K562 (cell line): ENCODE measurements around the gene BMP6. TPM values are rescaled to one million over a fixed set of nuclear protein-coding genes. Genes with fewer than 3 reads are reported as not detected.

Source experiments
- BRD4 ChIP-seq: fragments of 200-600 bp; sonication (generic); IDR thresholded peaks from 2 replicates; pipeline ENCODE4 v1.6.1; 2017; ENCODE audit warnings: inconsistent platforms
- E2F5 ChIP-seq: sonication (generic); formaldehyde crosslinking; IDR thresholded peaks from 2 replicates; pipeline ENCODE4 v1.8.0; 2022; ENCODE audit warnings: mild to moderate bottlenecking, missing genetic modification reagents
- GTF2E2 ChIP-seq: fragments of 200-800 bp; sonication (Bioruptor generic); IDR thresholded peaks from 2 replicates; pipeline ENCODE4 v1.6.1; 2016; ENCODE audit warnings: missing genetic modification characterization, missing compliant biosample characterization
- HDAC8 ChIP-seq: fragments of 450-650 bp; IDR thresholded peaks from 2 replicates; pipeline ENCODE4 v1.6.1; 2016; ENCODE audit warnings: mild to moderate bottlenecking, missing genetic modification characterization, moderate library complexity, missing compliant biosample characterization
- HEY1 ChIP-seq: fragments of 250-450 bp; sonication (Bioruptor Pico); IDR thresholded peaks from 2 replicates; pipeline ENCODE4 v1.5.0; 2020; ENCODE audit warnings: mild to moderate bottlenecking, moderate library complexity, borderline replicate concordance
- HOXB6 ChIP-seq: fragments of 250-450 bp; sonication (Bioruptor Pico); IDR thresholded peaks from 2 replicates; pipeline ENCODE4 v1.5.1; 2022; ENCODE audit warnings: mild to moderate bottlenecking, borderline replicate concordance
- MAFG ChIP-seq: fragments of 450-650 bp; conservative IDR thresholded peaks from 2 replicates; pipeline ENCODE4 v1.6.1; 2016; ENCODE audit warnings: missing genetic modification characterization, missing compliant biosample characterization
- MAFK ChIP-seq: IDR thresholded peaks from 2 replicates; pipeline ENCODE4 v1.6.1; 2011; ENCODE audit warnings: low read length, improper control_type of control experiment
- NONO ChIP-seq, 2 experiments: fragments of 200-400 bp in 1 of 2; fragments of 450-650 bp in 1 of 2; formaldehyde crosslinking in 1 of 2; IDR thresholded peaks; 2 replicates each; pipeline ENCODE4 v1.6.1; 2017; ENCODE audit warnings: low read depth in 2 of 2, mild to moderate bottlenecking in 2 of 2, moderate library complexity in 2 of 2, low read length in 1 of 2
- RERE ChIP-seq: sonication (generic); formaldehyde crosslinking; IDR thresholded peaks from 2 replicates; pipeline ENCODE4 v1.8.0; 2023; ENCODE audit warnings: missing genetic modification reagents, mild to moderate bottlenecking, borderline replicate concordance
- SREBF2 ChIP-seq: sonication (generic); formaldehyde crosslinking; IDR thresholded peaks from 2 replicates; pipeline ENCODE4 v1.4.0; 2020; ENCODE audit warnings: mild to moderate bottlenecking, missing genetic modification reagents
- TBP ChIP-seq: optimal IDR thresholded peaks from 2 replicates; pipeline ENCODE3; 2011; ENCODE audit warnings: low read depth, low read length, improper control_type of control experiment
- TRIM28 ChIP-seq: fragments of 450-650 bp; IDR thresholded peaks from 2 replicates; pipeline ENCODE4 v1.6.1; 2017
- ZNF3 ChIP-seq: fragments of 250-450 bp; sonication (Bioruptor Pico); IDR thresholded peaks from 2 replicates; pipeline ENCODE4 v1.5.0; 2021; ENCODE audit warnings: mild to moderate bottlenecking, moderate library complexity
- ZNF584 ChIP-seq: fragments of 200-800 bp; sonication (Bioruptor generic); IDR thresholded peaks from 2 replicates; pipeline ENCODE4 v1.6.1; 2016; ENCODE audit warnings: low read depth, mild to moderate bottlenecking, missing genetic modification characterization, missing compliant biosample characterization
- ZNF609 ChIP-seq: sonication (generic); formaldehyde crosslinking; IDR thresholded peaks from 2 replicates; pipeline ENCODE4 v1.8.1; 2023; ENCODE audit warnings: missing genetic modification reagents, mild to moderate bottlenecking, borderline replicate concordance
- polyA plus RNA-seq, 8 experiments: library from polyadenylated mRNA; depleted of rRNA in 4 of 8; stranded (reverse) in 5 of 8; unstranded in 3 of 8; fragments of >200 nt; fragmentation: Nextera tagmentation in 2 of 8; fragmentation: Illumina TruSeq in 1 of 8; extraction: Ambion mirVana in 2 of 8; extraction: Trizol in 1 of 8; gene quantifications; 2 replicates each; pipeline versions ENCODE4 v1.2.1 to v1.2.3, GENCODE V29; 2011 to 2014; ENCODE audit warnings: inconsistent platforms in 1 of 8, missing spikeins in 1 of 8
- total RNA-seq, 7 experiments: library from RNA; depleted of rRNA in 6 of 7; stranded (reverse); fragments of >200 nt in 6 of 7; fragmentation: Illumina TruSeq in 2 of 7; extraction: Trizol in 2 of 7; gene quantifications; 2 replicates each; pipeline versions ENCODE4 v1.2.1 to v1.2.3, GENCODE V29; 2011 to 2021; ENCODE audit warnings: low replicate concordance in 1 of 7

BMP6 gene
- total and polyA plus RNA-seq, 9 of the 15 experiments (the other 6 are each of a cell fraction or from before 2014, with no cell fraction given), result 0.01 to 0.13 (median 0.06) TPM; not detected in 3

GRCh38 chr6:7680393-7681075, 45.4 kb upstream of the BMP6 start (continued):
- TF ChIP-seq HDAC8 (no peak), NONO (IDR thresholded peaks at IDR 0.05; ENCODE audit: low read depth in 2 of 2, low read length in 1 of 2) (no peak), SREBF2 (no peak), BRD4 (no peak), MAFG (tag) (no peak), ZNF584 (no peak), MAFK (no peak), ZNF609 (no peak), HOXB6 (no peak), ZNF3 (CRISPR knock-in tag) (no peak), TBP (no peak), GTF2E2 (tag) (peak; percentile 69; the same call in 1 of the 2 replicates), HEY1 (CRISPR knock-in tag) (no peak), E2F5 (CRISPR knock-in tag) (no peak), RERE (CRISPR knock-in tag) (no peak), TRIM28 (no peak)
